Right atrium auricular region (tissue), 2 donors: ENCODE measurements around the gene IRAK1. TPM values are rescaled to one million over a fixed set of nuclear protein-coding genes. Genes with fewer than 3 reads are reported as not detected.

Experiments used
- DNase-seq: peaks from one replicate; pipeline ENCODE4 v3.0.0-alpha.2; 2019; ENCODE audit warnings: low spot score
- H3K27ac ChIP-seq, 2 donors: fragments of 200-600 bp; sonication (generic); 1 replicate in 1 of 2; 2 replicates in 1 of 2; pipeline ENCODE4 v1.5.1; 2016 to 2019
- H3K27me3 ChIP-seq, 2 donors: fragments of 200-600 bp; sonication (generic); one replicate each; pipeline versions ENCODE4 v1.5.1 to v1.6.0; 2017 to 2019
- H3K36me3 ChIP-seq: fragments of 200-600 bp; sonication (generic); one replicate; pipeline ENCODE4 v1.5.1; 2016
- H3K4me1 ChIP-seq, 2 donors: fragments of 200-600 bp; sonication (generic); one replicate each; pipeline versions ENCODE4 v1.5.1 to v1.6.0; 2017 to 2019
- H3K4me3 ChIP-seq, 2 donors: fragments of 200-600 bp; sonication (generic); 1 replicate in 1 of 2; 2 replicates in 1 of 2; pipeline ENCODE4 v1.5.1; 2017 to 2019; ENCODE audit warnings: mild to moderate bottlenecking in 1 of 2, moderate library complexity in 1 of 2
- H3K9me3 ChIP-seq, 2 donors: fragments of 200-600 bp; sonication (generic); one replicate each; pipeline ENCODE4 v1.5.1; 2019
- CTCF ChIP-seq, 2 donors: fragments of 200-600 bp; sonication (generic); IDR thresholded peaks; one replicate each; pipeline ENCODE4 v1.5.1; 2019; ENCODE audit warnings: antibody characterized with exemption in 2 of 2
- total RNA-seq, 2 donors: library from RNA; depleted of rRNA; stranded (reverse); fragments of >200 nt; gene quantifications; one replicate each; pipeline ENCODE4 v1.1.0, GENCODE V29; 2016

Gene IRAK1
- total RNA-seq, 2 donors from 2014 or later = 27.5 to 37.1 TPM

DNA sequence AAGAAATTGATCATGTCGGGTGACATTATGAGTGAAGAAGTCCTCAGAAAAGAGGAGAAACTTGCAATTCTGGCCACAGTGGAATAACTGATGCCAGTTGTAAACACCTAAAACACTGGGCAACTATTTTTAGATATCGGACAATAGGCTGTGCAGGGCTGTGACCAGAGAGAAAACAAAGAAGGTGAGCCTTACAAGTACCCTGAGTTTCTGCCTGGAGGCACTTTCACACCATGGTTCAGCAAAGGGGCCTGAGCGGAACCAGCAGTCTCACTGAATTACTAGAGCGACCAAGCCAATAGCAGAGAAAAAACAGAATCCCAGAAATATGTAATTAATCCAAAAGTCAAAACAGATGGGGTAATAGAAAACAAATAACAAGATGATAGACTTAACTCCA, 11.2 kb downstream of the IRAK1 start:
- Histone ChIP-seq H3K36me3 (no peaks in the 10 kb centered on the region), H3K27me3 (no peaks in the 10 kb centered on the region), H3K27ac (no peak overlapping the region), H3K9me3 (no peaks in the 10 kb centered on the region), H3K4me1 (no peaks in the 10 kb centered on the region), H3K4me3 (no peak overlapping the region)
- DNase-seq = no peak
- no peak for TF ChIP-seq CTCF (IDR thresholded peaks at IDR 0.05)

DNA sequence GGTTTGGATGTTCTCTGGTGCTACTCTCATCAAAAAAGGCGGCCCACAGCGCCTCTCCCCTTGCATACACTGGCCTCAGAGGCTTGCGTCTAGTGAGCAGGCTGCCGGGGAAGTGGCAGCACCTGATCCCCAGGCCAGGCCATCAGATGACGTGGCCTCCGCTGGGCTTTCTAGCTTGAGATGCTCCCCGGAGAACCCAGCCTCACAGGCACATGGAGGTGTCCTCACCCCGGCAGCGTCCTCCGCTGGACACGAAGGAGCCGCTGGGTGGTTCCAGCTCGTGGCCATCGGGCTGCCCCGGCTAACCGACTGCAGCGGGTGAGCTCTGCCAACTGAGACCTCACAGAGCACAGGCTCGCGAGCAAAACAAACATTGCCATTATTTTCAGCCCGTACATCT, 12.8 kb downstream of the IRAK1 start:
- no peak for DNase-seq
- Histone ChIP-seq H3K27ac (no peak overlapping the region), H3K36me3 (no peaks in the 10 kb centered on the region), H3K9me3 (no peaks in the 10 kb centered on the region), H3K27me3 (no peaks in the 10 kb centered on the region), H3K4me1 (no peaks in the 10 kb centered on the region), H3K4me3 (no peak overlapping the region)
- no peak for TF ChIP-seq CTCF (IDR thresholded peaks at IDR 0.05)

DNA sequence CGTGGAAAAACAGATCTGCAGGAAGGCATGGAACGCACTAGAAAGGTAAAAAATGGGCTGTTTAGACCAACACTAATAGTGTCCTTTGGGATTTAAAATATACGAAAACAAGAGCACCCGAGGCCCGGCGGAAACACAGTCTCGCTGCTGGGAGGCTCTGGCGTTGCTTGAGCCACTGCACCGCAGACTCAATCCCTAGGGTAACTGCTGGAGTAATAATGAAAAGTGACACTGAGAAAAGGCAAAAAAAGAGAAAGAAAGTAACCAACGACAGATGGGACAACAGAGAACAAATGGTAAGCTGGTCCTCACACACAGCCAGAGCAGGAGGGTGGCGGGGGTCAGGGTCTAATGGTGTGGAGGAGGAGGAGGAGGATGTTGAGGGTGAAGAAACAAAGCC, 15.4 kb downstream of the IRAK1 start:
- H3K4me3 ChIP-seq = no peak overlapping the region
- DNase-seq = no peak
- no peaks in the 10 kb centered on the region for H3K4me1 ChIP-seq
- no peak for TF ChIP-seq CTCF (IDR thresholded peaks at IDR 0.05)
- H3K27me3 ChIP-seq = no peaks in the 10 kb centered on the region
- no peaks in the 10 kb centered on the region for H3K9me3 ChIP-seq
- no peak overlapping the region for H3K27ac ChIP-seq
- H3K36me3 ChIP-seq = no peaks in the 10 kb centered on the region

DNA sequence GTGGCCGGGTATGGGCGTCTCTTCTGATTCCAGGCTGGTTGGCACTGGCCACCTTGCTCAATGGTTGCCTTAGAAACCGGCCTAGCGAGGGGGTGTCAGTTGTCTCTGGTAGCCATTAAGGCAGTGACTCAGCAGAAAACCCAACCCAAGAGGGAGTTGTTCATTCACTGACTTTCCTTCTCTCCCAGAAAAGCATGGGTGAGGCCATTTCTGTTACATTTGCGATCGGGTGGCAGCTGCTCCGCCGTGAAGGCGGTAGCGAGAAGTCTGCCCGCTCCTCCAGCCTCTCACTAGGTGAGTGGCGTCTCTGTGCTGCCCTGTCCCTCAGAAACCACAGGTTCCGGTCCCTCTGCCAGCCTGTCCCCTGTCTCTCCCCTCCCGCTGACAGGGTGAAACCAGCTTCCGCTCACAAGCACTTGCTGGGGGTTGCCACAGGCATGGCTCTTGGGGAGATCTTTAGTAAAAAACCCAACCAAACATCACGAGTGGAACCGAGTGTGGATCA, 17.4 kb downstream of the IRAK1 start:
- DNase-seq = no peak
- Histone ChIP-seq H3K9me3 (no peaks in the 10 kb centered on the region), H3K27ac (no peak overlapping the region), H3K36me3 (no peaks in the 10 kb centered on the region), H3K4me1 (no peaks in the 10 kb centered on the region), H3K4me3 (no peak overlapping the region), H3K27me3 (no peaks in the 10 kb centered on the region)
- no peak for TF ChIP-seq CTCF (IDR thresholded peaks at IDR 0.05)

DNA sequence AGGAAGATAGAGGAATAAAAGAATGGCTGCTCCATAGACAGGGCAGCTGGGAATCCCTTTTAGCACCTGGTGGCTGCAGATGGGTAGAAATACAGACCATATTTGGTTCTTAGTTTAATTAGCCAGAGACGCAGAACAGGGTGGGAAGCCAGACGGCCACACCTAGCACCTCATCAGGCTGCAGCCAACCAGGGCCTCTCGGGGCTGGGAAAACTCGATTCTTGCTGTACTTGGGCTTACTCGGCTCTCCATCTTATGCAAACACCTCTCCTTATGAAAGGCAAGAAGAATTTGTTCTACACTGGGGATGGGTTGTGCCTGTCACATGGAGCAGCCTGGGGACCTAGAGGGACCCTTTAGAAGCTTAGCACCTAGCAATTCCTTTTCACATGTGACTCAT, 19.7 kb downstream of the IRAK1 start:
- no peaks in the 10 kb centered on the region for H3K4me1 ChIP-seq
- H3K36me3 ChIP-seq = no peaks in the 10 kb centered on the region
- no peak overlapping the region for H3K4me3 ChIP-seq
- no peaks in the 10 kb centered on the region for H3K27me3 ChIP-seq
- DNase-seq = no peak
- no peak overlapping the region for H3K27ac ChIP-seq
- no peak for TF ChIP-seq CTCF (IDR thresholded peaks at IDR 0.05)
- H3K9me3 ChIP-seq = no peaks in the 10 kb centered on the region

DNA sequence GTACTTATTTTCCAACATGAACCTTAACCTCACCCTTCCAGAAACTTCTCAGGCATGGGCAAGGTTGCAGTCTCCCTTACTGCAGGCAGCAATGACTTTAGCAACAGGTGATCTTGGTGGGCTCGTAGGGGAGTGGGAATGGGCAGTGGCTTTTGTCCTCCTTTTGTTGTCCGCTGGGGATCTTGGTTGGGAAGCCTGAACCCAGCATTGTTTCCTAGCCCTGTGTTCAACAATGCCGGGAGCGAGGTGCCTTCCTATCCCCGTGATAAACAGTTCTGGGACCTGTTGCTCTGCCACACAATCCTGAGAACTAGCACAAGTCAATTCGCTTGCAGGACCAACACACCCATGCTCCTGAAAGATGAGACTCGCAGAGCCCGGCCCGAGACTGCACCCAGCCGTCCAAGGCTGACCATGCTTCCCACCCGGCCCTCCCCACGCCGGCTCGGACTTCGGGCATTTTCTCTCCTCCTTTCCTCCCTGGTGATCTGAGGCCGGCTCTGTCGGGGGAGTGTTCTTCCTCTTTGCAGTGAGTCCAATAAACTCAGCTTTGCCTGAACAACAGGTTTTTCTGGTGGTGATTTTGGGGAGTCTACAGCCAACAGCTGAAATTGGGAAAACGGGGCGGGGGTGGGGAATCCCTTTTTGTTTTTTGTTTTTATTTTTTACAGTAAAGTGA, 20.2 kb downstream of the IRAK1 start:
- H3K27ac ChIP-seq = no peak overlapping the region
- no peaks in the 10 kb centered on the region for H3K36me3 ChIP-seq
- no peak for DNase-seq
- H3K4me1 ChIP-seq = no peaks in the 10 kb centered on the region
- H3K27me3 ChIP-seq = no peaks in the 10 kb centered on the region
- H3K9me3 ChIP-seq = no peaks in the 10 kb centered on the region
- H3K4me3 ChIP-seq = no peak overlapping the region
- no peak for TF ChIP-seq CTCF (IDR thresholded peaks at IDR 0.05)
